SIG-M5 (cell line): ENCODE results near the gene EFCAB8.
"Not testable (repeated sequence)": the region's sequence is repeated elsewhere in the genome, so short reads cannot be mapped to it uniquely, and the experiment has no call there.

Source experiments
- DNase-seq: peaks from one replicate; lab custom pipeline; 2025; lab: John Stamatoyannopoulos, UW

Gene EFCAB8

GRCh38 chr20:32888636-32889035 is 29.9 kb downstream of the EFCAB8 start:
- no peak for DNase-seq

- DNase-seq: no peak
Observed at GRCh38 chr20:32889281-32889680, 30.6 kb downstream of the EFCAB8 start.

- no peak for DNase-seq
Observed at GRCh38 chr20:32891491-32891890, 32.8 kb downstream of the EFCAB8 start.

GRCh38 chr20:32891926-32892660 is 33.4 kb downstream of the EFCAB8 start:
- no peak for DNase-seq

GRCh38 chr20:32893263-32894025 is 34.7 kb downstream of the EFCAB8 start:
- DNase-seq: no peak

DNA sequence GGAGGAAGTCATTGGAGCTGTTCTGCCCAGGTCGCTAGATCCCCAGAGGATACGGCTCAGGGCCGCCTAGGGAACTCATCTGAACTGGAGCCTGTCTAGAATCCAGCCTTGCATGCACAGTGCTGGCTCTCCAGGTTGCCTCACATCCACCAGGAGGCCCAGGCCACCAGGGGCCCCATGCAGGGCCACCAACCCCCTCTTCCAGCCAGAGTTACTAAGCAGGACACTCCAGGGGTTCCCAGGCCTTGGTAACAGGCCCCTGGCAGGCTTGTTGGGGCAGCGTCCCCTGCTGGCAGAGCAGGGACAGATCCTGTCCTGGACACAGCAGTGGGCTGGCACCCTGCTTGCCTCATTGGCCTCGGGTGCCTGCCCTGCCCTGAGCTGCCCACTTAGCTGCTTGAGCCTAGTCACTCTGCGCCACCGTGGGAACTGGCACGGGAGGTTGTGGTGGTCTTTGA is 35.3 kb downstream of the EFCAB8 start:
- DNase-seq: no peak

- no peak for DNase-seq
Observed at GRCh38 chr20:32894711-32895355, 36.1 kb downstream of the EFCAB8 start.

DNA sequence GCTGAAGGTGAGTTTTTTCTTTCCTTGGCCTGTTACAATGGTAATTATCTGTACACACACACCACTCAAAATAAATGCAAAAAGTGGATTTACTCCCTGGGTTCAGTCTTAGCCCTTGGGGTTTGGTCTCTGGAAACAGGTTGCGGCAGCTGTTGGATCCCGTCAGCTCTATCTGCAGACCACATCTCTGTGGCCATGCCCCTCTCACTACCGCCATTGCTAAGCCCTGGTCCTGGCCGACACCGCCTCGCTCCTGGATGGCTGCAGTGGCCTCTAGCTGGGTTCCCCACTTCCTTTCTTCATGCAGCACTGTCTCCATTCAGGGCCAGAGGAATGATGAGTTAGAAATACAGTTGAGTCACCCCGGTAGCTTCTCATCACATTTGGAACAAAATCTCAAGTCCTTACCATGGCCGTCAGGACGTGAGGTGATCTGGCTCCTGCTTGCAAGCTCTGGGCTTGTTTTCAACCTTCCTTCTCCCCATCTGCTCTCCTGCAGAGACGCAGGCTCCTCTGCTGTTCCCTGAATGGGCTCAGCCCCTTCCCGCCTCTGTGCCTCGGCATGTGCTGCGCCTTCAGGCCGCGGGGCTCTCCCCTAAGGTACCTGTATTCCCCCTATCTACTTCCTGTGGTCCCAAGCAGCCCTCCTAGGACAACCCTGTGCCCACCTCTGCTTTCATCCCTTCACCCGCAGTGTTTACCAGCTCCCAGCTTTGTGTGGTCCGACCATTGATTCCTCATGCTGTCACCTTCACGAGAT is 38.0 kb downstream of the EFCAB8 start:
- DNase-seq: no peak

DNA sequence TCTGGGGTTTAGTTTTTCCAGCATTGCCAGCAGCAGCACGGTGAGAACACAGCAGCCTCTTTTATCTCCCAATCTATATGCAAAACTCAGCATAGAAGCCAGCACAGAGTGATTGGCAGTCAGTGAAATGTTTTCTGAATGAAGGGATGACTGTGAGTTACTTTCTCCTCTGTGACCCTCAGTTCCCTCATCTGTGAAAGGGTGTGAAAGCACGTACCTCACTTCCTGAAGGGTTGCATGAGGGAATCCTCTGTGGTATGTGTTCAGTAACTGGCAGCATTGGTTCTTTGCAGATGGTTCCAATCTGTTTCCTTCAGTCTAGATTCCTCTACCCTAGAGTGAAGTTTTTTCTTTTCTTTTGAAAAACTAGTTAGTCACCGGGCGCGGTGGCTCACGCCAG is 40.0 kb downstream of the EFCAB8 start:
- DNase-seq: no peak

- DNase-seq: no peak
Observed at GRCh38 chr20:32902456-32903420, 44.0 kb downstream of the EFCAB8 start.

- DNase-seq: no peak
Observed at GRCh38 chr20:32903666-32904175, 45.0 kb downstream of the EFCAB8 start.

DNA sequence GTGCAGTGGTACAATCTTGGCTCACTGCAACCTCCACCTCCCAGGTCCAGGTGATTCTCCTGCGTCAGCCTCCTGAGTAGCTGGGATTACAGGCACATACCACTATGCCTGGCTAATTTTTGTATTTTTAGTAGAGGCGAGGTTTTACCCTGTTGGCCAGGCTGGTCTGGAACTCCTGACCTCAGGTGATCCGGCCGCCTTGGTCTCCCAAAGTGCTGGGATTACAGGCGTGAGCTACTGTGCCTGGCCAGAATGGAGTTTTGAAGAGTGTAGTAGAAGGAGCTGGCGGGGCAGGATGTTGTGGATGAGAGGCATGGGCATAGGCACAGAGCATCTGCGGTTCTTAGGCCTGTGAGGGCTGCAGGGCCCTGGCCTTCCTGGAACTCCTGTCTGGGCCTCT is 46.0 kb downstream of the EFCAB8 start:
- not testable (repeated sequence) for DNase-seq

GRCh38 chr20:32906200-32906599 is 47.5 kb downstream of the EFCAB8 start:
- no peak for DNase-seq

GRCh38 chr20:32906871-32907495 is 48.3 kb downstream of the EFCAB8 start:
- no peak for DNase-seq

- no peak for DNase-seq
Observed at GRCh38 chr20:32907886-32908285, 49.2 kb downstream of the EFCAB8 start.

DNA sequence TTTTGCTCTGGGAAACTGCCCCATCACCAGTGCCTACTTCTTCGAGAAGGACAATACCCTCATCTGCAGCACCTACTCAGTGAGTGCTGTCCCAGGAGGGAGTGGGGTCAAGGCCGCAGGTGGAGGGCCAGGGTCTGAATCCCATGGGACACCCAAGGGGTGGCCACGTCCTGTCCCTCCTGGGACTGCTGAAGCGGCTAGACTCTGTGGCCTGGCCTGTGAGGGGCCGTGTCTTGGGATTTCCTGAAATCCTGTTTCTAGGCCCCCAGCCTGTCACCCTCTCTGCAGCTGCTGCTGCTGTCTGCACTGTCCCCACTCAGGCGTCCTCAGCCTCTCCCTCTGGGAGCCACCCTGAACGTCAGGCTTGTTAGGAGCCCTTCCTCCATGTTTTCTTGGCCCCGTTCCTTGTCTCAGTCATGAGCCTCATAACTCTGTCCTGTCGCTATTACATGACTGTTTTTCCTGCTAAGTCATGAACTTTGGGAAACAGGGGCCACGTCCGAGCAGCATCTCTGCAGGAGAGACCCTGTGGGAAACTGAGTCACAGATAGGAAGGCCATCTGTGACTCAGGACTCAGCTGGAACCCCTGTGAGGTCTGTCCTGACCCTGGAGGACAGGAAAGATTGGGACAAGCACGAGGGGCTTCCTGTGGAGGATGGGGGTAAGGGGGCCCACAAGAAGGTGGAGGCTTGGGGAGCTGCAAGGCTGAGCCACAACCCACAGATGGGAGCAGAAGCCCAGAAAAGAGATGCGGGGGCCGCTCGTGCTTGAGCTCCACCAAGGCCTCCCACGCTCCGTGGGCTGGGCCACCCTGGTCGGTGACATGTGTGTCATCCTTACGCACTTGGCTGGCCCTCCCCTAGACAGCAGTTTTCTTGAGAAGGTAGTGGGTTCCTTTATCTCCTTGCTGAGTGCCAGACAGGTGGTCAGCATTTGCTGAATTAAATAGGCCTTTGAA is 49.9 kb downstream of the EFCAB8 start:
- DNase-seq: no peak

- DNase-seq: no peak
Observed at GRCh38 chr20:32909451-32909850, 50.7 kb downstream of the EFCAB8 start.

DNA sequence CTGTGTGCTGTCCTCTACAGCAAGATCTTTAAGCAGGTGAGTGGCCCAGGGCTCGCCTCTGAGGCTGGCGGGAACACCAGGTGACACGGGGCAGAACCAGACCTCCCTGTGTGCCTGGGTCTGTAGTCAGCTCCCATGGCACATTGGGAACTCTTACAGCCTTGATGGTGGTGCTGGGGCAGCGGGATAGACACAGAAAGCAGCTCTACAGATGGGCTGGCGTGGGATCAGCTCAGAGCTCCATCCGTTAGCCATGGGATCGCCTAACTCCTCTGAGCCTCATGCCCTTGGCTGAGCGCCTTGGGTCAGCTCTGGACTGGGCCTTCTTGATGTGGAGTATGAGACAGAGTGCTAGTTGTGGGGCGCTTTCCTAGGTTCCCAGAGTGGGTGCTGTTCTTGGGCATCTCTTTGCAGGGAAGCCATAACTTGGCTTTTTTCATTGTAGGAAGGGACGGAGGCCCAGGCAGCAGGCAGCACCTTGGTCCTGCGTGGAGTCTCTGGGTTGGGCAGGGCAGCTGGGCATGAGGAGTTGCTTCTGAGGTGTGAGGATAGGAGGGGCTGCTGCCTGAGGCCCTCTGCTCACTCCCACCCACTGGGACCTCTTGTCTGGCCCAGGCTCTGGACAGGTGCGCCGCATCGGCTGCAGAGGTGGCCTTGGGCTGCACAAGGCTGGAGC is 51.3 kb downstream of the EFCAB8 start:
- DNase-seq: no peak

DNA sequence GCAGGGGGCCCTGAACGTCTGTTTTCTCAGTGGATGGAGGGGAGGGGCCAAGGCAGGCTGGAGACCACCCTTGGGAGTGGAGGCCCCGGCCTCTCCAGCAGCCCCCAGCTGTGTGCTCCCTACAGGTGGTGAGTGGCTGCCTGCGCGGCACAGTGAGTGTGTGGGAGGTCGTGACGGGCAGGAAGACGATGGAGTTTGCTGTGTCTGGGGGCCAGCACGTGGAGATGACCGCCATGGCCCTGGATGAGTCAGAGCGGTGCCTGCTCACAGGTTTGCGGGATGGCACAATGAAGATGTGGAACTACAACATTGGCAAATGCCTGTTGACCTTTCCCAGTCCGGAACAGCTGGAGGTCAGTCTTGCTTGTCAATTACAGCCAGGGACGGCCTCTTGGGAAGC is 52.6 kb downstream of the EFCAB8 start:
- no peak for DNase-seq
